Activated B cell treated with CpG ODN at 0.5 μM for 24 hours (primary cell): ENCODE data around the gene PZP. TPM values are rescaled to one million over a fixed set of nuclear protein-coding genes. Genes with fewer than 3 reads are reported as not detected.
"Not testable (repeated sequence)": the region's sequence is repeated elsewhere in the genome, so short reads cannot be mapped to it uniquely, and the experiment has no call there.

Experiments used
- ATAC-seq: fragments of 200-7000 bp; cut with Tn5 transposase; one replicate; pipeline ENCODE4 v1.10.0; 2021; ENCODE audit warnings: low read depth, mild to moderate bottlenecking, moderate library complexity
- CTCF ChIA-PET: fragments of 350-600 bp; sonication (Branson Sonifier 250); formaldehyde crosslinking; loops from one replicate; lab custom pipeline; 2021; ENCODE audit warnings: antibody characterized with exemption; lab: Charles Lee
- POLR2A ChIA-PET: fragments of 350-600 bp; sonication (Branson Sonifier 250); formaldehyde crosslinking; loops from one replicate; lab custom pipeline; 2021; ENCODE audit warnings: antibody characterized with exemption; lab: Charles Lee
- DNase-seq: peaks from one replicate; pipeline ENCODE4 v3.0.0; 2022
- H3K27ac Mint-ChIP-seq: one replicate; pipeline ENCODE4 v1.8.0; 2020; ENCODE audit warnings: mixed read lengths
- H3K27me3 Mint-ChIP-seq: one replicate; pipeline ENCODE4 v1.8.0; 2021; ENCODE audit warnings: mixed read lengths
- H3K36me3 Mint-ChIP-seq: one replicate; pipeline ENCODE4 v1.8.0; 2021; ENCODE audit warnings: low read depth, mixed read lengths
- H3K4me1 Mint-ChIP-seq: one replicate; pipeline ENCODE4 v1.8.0; 2021; ENCODE audit warnings: mixed read lengths
- H3K4me3 Mint-ChIP-seq: one replicate; pipeline ENCODE4 v1.8.0; 2020; ENCODE audit warnings: mild to moderate bottlenecking, mixed read lengths
- H3K9me3 Mint-ChIP-seq: one replicate; pipeline ENCODE4 v1.8.0; 2020; ENCODE audit warnings: mixed read lengths
- CTCF ChIP-seq: fragments of 200-600 bp; IDR thresholded peaks from one replicate; pipeline ENCODE4 v1.8.0; 2022; ENCODE audit warnings: antibody characterized with exemption, mild to moderate bottlenecking
- intact Hi-C: fragments of 100-400 bp; cut with micrococcal nuclease; formaldehyde crosslinking; loops from one replicate; pipeline ENCODE4 v1.15.1; 2024
- total RNA-seq: library from RNA; stranded (reverse); gene quantifications from 2 replicates; pipeline ENCODE4 v1.2.3, GENCODE V29; 2022

PZP gene
- total RNA-seq, 1 donor from 2014 or later: not detected

- ChIA-PET POLR2A (no interaction called here), CTCF (no interaction called here)
- Mint-ChIP-seq H3K36me3 (no peaks in the 10 kb centered on the region), H3K27me3 (peaks cover 18% of the 10 kb centered on the region), H3K9me3 (peaks cover 2% of the 10 kb centered on the region), H3K4me1 (no peaks in the 10 kb centered on the region), H3K4me3 (no peak overlapping the region), H3K27ac (no peak overlapping the region)
- intact Hi-C loops: no loop called here
- TF ChIP-seq CTCF: no peak
- DNase-seq (no peak), ATAC-seq (no peak)
Observed at GRCh38 chr12:9221483-9221882, 13.3 kb upstream of the PZP start.

GRCh38 chr12:9221011-9221410 is 12.8 kb upstream of the PZP start:
- H3K4me3 Mint-ChIP-seq, POLR2A ChIA-PET, H3K36me3 Mint-ChIP-seq, H3K27ac Mint-ChIP-seq, ATAC-seq, H3K4me1 Mint-ChIP-seq, DNase-seq, CTCF ChIA-PET, H3K9me3 Mint-ChIP-seq, intact Hi-C loops: not testable (repeated sequence)
- peaks cover 18% of the 10 kb centered on the region for H3K27me3 Mint-ChIP-seq

GRCh38 chr12:9214534-9214933 is 6.3 kb upstream of the PZP start:
- no peaks in the 10 kb centered on the region for H3K4me1 Mint-ChIP-seq
- H3K27ac Mint-ChIP-seq: no peak overlapping the region
- ATAC-seq (no peak), DNase-seq (no peak)
- peaks cover 12% of the 10 kb centered on the region for H3K27me3 Mint-ChIP-seq
- POLR2A ChIA-PET: no interaction called here
- H3K36me3 Mint-ChIP-seq: no peaks in the 10 kb centered on the region
- intact Hi-C loops: no loop called here
- no peak overlapping the region for H3K4me3 Mint-ChIP-seq
- no peaks in the 10 kb centered on the region for H3K9me3 Mint-ChIP-seq
- TF ChIP-seq CTCF: no peak
- CTCF ChIA-PET: no interaction called here

GRCh38 chr12:9211687-9212086 is 3.5 kb upstream of the PZP start:
- POLR2A ChIA-PET: no interaction called here

GRCh38 chr12:9204380-9204779 is 3.8 kb downstream of the PZP start:
- intact Hi-C loops: no loop called here
- H3K4me3 Mint-ChIP-seq: no peak overlapping the region
- CTCF ChIA-PET: no interaction called here
- H3K9me3 Mint-ChIP-seq: no peaks in the 10 kb centered on the region
- no peak for DNase-seq
- H3K27ac Mint-ChIP-seq: no peak overlapping the region
- no peak for TF ChIP-seq CTCF
- no peaks in the 10 kb centered on the region for H3K4me1 Mint-ChIP-seq
- no peak for ATAC-seq
- peaks cover 8% of the 10 kb centered on the region for H3K27me3 Mint-ChIP-seq
- POLR2A ChIA-PET: no interaction called here
- H3K36me3 Mint-ChIP-seq: no peaks in the 10 kb centered on the region

More at GRCh38 chr12:9211687-9212086, 3.5 kb upstream of the PZP start:
- intact Hi-C loops: no loop called here
- Mint-ChIP-seq H3K4me1 (no peaks in the 10 kb centered on the region), H3K27me3 (peaks cover 5% of the 10 kb centered on the region), H3K27ac (no peak overlapping the region), H3K4me3 (no peak overlapping the region), H3K36me3 (no peaks in the 10 kb centered on the region), H3K9me3 (no peaks in the 10 kb centered on the region)
- no peak for TF ChIP-seq CTCF
- DNase-seq (no peak), ATAC-seq (no peak)
- CTCF ChIA-PET: no interaction called here

- POLR2A ChIA-PET: no interaction called here
- Mint-ChIP-seq H3K4me3 (no peak overlapping the region), H3K4me1 (no peaks in the 10 kb centered on the region), H3K27me3 (peaks cover 14% of the 10 kb centered on the region), H3K36me3 (no peaks in the 10 kb centered on the region), H3K9me3 (no peaks in the 10 kb centered on the region), H3K27ac (no peak overlapping the region)
- ATAC-seq (no peak), DNase-seq (no peak)
- no peak for TF ChIP-seq CTCF
- intact Hi-C loops: no loop called here
- CTCF ChIA-PET: no interaction called here
Observed at GRCh38 chr12:9198012-9198411, 10.2 kb downstream of the PZP start.
